Fibroblast of mammary gland (primary cell): ENCODE results near the gene MCUR1.

Experiments
- DNase-seq: peaks from one replicate; pipeline ENCODE4 v3.0.0-alpha.2; 2010; ENCODE audit warnings: low read depth
- H3K4me3 ChIP-seq: 2 replicates; pipeline ENCODE4 v1.5.1; 2011; ENCODE audit warnings: low read depth, mild to moderate bottlenecking, low read length, moderate library complexity; ENCODE audit not compliant: control insufficient read depth
- CTCF ChIP-seq: conservative IDR thresholded peaks from 2 replicates; pipeline ENCODE4 v1.5.1; 2011; ENCODE audit warnings: low read depth, low read length, inconsistent platforms; ENCODE audit not compliant: control insufficient read depth, insufficient read depth

The MCUR1 gene

GRCh38 chr6:13811627-13812358 is 2.6 kb downstream of the MCUR1 start:
- no peak for DNase-seq
- no peak for TF ChIP-seq CTCF
- no peak overlapping the region for H3K4me3 ChIP-seq

GRCh38 chr6:13810688-13811446 is 3.5 kb downstream of the MCUR1 start:
- no peak for TF ChIP-seq CTCF
- no peak for DNase-seq
- H3K4me3 ChIP-seq: no peak overlapping the region

- no peak for TF ChIP-seq CTCF
- DNase-seq: no peak
- no peak overlapping the region for H3K4me3 ChIP-seq
Observed at GRCh38 chr6:13808801-13809200, 5.6 kb downstream of the MCUR1 start.

GRCh38 chr6:13807696-13808095 is 6.7 kb downstream of the MCUR1 start:
- TF ChIP-seq CTCF: no peak
- no peak for DNase-seq
- H3K4me3 ChIP-seq: no peak overlapping the region

- peak; percentile 39 for DNase-seq
- H3K4me3 ChIP-seq: no peak overlapping the region
- no peak for TF ChIP-seq CTCF
Observed at GRCh38 chr6:13803581-13803980, 10.8 kb downstream of the MCUR1 start.

GRCh38 chr6:13800615-13801014 is 13.7 kb downstream of the MCUR1 start:
- DNase-seq: no peak
- TF ChIP-seq CTCF: no peak
- no peak overlapping the region for H3K4me3 ChIP-seq
